Amniotic epithelial cell (primary cell): ENCODE measurements around the gene SLC5A3.

Source experiments
- DNase-seq: peaks from one replicate; pipeline ENCODE4 v3.0.0-alpha.2; 2010; ENCODE audit warnings: low read depth

The SLC5A3 gene

GRCh38 chr21:34073032-34073748, at the start of gene SLC5A3, which contains the start of gene MRPS6:
Gene SLC5A3, plus strand, starts transcription at chr21:34073578. Its CDS starts 21,621 bp downstream, at chr21:34095199.
Gene MRPS6, plus strand, starts transcription at chr21:34073578. Its CDS starts 123 bp downstream, at chr21:34073701.
- DNase-seq: peak; percentile 78

DNA sequence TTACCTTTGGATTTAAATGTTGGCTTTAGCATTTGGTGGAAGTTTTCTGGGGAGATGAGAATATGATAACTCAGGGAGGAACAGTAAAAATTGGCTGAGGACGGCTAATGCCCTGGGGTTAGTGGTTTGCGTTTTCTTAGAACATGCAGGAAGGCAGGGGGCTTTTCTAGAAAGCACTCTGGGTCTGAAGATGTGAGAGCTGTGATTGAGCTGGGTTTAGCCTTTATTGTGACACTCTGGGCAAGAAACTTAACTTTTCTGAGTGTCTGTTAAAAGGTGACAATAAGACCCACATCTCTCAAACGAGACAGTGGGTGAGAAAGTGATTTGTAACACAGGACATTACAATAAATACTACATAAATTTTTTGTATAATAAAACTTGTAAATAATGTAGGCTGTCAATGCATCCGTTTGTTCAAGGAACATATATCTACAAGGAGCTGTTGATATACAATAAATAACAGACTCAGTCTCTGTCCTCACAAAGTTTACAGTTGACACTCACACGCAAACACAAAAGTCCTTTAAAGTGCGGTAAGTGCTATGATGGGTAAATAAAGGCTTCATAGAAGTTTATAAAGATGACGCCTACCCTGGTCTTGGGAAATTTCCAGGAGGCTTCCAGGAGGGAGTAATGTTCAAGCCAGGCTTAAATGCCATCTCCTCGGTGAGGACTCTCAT, 49.5 kb upstream of the SLC5A3 start:
- DNase-seq: no peak

DNA sequence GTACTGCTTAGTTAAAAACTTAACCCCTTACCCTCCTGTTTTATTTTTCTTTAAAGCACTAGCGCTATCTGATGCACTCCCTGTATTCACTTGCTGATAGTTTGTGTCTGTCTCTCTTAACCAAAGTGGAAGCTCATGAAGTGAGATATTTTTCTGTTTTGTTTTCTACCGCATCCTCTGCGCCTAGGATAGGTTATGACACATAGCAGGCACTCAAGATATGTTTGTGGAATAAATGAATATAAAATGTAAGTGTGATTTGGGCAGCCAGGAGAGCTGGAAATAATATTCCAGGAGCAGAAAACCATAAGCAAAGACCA, 49.0 kb upstream of the SLC5A3 start:
- DNase-seq: no peak

DNA sequence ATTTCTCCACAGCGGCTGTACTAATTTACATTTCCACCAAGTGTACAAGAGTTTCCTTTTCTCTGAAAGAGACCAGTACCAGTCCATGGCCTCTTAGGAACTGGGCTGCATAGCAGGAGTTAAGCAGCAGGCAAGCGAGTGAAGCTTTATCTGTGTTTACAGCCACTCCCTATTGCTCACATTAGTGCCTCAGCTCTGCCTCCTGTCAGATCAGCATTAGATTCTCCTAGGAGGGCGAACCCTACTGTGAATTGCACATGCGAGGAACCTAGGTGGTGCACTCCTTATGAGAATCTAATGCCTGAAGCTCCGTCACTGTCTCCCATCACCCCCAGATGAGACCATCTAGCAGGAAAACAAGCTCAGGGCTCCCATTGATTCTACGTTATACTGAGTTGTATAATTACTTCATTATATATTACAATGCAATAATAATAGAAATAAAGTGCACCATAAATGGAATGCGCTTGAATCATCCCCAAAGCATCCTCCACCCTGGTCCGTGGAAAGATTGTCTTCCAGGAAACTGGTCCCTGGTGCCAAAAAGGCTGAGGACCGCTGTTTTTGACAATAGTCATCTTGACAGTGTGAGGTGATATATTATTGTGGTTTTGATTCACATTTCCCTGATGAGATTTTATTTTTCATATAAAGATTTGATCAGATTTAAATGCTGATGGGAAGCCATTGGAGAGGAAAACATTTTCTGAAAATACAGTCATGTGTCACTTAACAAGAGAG, 45.5 kb upstream of the SLC5A3 start:
- peak; percentile 59 for DNase-seq

DNA sequence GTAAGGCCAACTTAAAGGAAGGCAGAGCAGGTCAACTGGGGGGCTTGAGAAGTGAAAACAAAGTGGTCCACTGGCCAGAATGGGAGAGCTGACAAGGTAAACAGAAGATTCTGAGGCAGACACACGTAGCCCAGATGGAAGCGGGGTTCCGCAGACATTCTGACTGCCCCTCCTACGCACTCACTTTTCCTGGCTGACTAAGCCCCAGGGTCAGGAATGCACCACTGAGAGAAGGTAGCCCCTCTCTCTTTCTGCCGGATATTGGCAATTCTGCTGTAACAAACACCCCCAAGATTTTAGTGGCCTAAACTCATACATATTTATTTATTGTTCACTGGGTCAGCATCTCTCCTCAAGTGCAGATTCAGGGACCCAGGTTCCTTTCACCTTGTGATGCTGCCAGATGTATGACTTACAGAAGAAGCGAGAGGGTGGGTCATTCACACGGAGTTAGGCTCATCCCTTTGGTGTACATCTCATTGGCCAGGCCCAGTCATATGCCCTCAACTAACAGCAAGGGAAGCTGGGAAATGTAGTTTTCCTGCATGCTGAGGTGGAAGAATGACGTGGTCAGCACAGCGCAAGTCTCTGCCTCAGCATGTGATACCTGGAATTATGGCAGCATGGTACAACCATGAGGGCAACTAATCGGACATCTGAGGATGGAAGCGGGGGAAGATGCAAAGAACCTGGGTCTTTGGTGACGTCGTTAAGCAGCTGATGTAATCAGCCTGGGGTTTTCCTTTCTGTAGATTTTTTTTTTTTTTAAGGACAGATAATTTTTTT, 43.4 kb upstream of the SLC5A3 start:
- peak; percentile 94 for DNase-seq

GRCh38 chr21:34031835-34032370, 41.5 kb upstream of the SLC5A3 start:
- no peak for DNase-seq

GRCh38 chr21:34034369-34035014, 38.9 kb upstream of the SLC5A3 start:
- DNase-seq: peak; percentile 17

DNA sequence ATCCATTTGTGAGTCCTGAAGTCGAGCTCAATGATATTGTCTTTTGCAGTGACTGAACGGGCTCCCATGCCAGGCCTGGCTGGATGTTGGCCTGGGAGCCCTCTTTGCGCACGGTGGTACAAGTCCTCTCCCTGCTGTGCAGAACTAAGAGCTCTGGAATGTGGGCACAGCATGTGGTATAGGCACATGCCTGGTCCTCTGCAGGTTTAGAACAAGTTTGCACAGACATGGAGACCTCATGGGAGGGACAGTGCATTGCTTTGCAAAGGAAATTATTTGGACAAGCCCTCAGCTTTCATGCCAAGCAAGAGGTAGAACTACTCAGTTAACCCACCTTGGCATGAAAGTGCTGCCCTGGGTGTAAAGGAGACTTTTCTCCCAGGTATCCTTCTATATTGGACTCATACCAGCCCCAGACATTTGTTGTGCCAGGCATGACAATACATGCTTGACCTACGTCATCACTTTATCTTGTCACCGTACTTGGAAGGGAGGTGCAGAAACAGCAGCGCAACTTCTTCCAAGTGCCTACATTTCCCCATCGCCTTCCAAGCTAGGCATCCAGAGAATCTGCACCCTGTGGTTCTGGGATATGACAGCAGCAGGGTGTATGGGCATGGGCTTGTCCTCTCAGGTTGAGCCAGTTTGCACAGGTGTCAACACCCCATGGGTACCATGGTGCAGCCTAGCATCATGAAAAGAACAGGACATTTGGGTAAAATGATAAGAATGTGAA, 37.6 kb upstream of the SLC5A3 start:
- DNase-seq: no peak

DNA sequence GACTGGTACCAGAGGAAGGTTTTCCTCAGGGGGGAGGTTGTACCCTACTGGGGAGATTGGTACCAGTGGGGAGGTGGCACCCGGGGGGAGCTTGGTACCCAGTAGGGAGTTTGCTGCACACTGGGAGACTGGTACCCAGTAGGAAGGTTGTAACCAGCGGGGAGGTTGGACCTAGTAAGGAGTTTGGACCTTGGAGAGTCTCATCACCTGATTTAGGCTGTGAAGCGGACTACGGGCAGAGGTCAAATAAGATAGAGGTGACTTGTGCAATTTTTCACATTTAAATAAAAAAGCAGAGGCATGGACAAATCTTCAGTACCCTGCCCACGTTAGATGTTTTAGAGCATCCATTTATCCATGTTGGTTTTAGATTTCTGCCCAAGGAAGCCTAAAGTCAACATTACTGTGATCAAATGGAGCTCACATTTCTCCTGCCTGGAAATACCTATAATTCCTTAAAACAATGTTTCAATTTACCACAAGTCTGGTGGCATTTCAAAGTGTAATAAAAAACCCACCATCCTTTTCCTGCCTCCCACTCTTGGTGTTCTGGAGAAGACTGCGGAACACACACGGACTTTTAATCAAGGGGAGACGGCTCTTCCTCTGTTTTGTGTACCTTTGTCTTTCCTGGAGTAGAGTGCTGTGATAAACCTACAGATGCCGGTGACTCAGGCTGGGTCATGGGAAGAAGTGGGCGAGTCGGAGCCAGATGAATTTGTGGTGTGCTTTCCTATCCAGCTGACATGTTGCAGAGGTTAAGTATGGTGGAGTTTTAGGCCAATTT, 36.2 kb upstream of the SLC5A3 start:
- DNase-seq: peak; percentile 84

- DNase-seq: no peak
These were observed 33.5 kb upstream of the SLC5A3 start for GRCh38 chr21:34039678-34040382.

GRCh38 chr21:34042735-34043134, 30.6 kb upstream of the SLC5A3 start:
- no peak for DNase-seq

DNA sequence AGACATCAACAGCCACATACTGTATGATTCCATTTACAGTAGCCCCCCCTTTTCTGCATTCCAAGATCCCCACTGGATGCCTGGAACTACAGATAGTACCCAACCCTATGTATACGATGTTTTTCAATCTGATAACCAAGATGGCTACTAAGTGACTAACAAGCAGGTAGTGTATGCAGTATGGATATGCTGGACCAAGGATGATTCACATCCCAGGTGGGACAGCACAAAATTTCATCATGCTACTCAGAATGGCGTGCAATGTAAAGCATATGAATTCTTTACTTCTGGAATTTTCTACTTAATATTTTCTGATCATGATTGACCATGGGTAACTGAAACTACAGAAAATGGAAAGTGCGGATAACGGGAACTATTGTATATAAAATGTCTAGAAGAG, 30.0 kb upstream of the SLC5A3 start:
- no peak for DNase-seq

DNA sequence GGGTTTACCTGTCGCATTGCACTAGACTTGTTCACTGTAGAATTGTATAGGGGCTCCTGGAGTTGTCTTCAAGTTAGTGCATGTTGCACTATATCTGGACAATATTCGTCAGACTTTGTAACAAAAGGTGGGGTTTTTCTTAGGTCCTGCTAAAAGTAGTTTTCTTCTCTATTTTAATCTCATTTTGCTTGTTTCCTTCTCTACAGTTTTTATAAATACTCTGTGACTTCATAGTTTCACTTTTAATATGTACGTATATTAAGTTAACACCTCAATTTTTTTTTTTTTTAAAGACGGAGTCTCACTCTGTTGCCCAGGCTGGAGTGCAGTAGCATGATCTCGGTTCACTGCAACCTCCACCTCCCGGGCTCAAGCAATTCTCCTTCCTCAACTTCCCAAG, 26.5 kb upstream of the SLC5A3 start:
- DNase-seq: no peak

DNA sequence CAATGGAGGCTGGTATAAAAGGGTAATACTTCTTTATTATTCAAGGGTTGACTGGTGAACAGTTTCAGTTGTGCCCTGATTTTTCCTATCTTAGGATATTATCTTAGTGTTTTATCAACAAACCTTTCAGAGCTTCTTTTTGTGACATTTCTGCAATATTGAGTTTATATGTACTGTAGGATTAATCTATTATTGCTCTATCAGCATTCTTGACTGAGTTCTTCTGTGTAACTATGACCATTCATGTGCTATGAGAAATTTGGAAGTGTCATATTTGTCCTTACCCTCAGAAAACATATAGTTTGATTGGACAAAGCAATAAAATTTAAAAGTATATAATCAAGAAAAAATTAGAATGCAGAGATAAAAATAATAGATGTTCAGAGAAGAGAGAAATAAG, 25.5 kb upstream of the SLC5A3 start:
- DNase-seq: no peak

DNA sequence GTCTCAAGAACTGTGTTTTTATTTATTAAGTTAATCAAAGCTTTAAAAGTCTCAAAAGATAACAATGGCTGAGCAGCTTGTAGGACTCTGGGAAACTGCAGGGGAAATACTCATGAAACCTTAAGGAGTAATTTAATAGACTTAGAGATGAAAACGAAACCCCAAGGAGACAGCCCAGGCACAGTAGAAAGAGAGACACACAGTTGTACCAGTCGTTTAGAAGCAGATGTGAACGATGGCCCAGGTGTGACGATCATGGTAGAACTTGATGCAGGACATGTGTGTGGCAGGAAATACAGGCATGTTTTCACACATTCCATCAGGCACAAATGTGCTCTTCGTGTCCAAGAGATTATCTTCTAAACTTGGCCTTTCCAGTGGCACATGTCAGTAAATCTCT, 21.2 kb upstream of the SLC5A3 start:
- DNase-seq: no peak

- no peak for DNase-seq
These were observed 19.1 kb upstream of the SLC5A3 start for GRCh38 chr21:34054259-34054658.

DNA sequence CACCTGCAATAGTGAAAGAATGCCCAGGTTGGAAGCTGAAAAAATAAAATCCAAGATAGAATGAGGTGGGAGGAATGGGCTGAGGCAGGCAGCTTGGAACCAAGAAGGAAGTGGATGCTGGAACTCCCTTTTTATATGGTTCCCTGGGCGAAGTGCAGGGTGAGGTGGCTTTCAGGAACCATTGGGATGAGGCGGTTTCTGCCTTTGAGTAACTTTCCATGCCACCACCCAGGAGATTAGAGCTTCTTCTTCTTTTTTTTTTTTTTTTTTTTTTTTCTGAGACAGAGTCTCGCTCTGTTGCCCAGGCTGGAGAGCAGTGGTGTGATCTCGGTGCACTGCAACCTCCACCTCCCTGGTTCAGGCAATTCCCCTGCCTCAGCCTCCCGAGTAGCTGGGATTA, 17.8 kb upstream of the SLC5A3 start:
- DNase-seq: no peak

DNA sequence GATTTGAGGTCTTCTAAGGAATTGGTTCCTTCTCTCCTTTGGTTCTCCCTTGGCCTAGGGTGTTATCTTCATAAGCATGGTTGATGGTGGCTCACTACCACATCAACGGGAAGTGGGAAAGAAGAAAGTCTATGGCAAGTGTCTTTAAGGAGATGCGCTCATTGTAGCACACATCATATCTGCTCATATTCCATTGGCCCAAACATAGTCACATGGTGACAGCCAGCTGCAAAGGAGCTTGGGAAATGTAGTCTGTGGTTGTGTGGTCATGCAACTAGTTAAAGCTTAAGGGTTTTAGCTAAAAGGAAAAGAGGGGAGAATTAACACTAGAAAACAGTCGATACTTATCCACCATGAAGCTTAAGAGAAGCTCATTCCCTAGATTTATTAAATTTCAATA, 11.4 kb upstream of the SLC5A3 start:
- peak; percentile 39 for DNase-seq

DNA sequence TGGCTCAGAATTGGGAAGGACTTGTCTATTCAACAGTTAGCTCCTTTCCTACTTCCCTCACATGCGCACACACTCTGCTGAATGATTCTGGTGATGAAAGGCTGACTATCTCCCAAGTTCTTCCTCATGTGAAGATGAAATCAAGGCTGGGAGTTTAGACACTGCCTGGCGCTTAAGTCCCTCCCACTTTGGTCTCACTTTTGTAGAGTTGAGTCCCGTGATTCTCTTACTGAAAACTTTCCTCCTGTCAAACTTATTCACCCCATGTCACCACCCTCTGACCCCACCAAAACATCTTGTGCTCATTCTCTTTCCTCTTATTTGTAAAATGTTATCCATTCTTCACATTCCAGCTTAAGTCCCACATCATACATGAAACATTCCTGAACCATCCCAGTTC, 8.4 kb upstream of the SLC5A3 start:
- peak; percentile 61 for DNase-seq
